Hepatocyte (in vitro differentiated cells): Measurements from ENCODE around the gene OTOG. TPM values are rescaled to one million over a fixed set of nuclear protein-coding genes. Genes with fewer than 3 reads are reported as not detected.

ENCODE experiments used
- DNase-seq: peaks from one replicate; pipeline ENCODE4 v3.0.0-alpha.2; 2016; ENCODE audit warnings: low spot score
- H2AFZ ChIP-seq: fragments of 200-600 bp; sonication (generic); 2 replicates; pipeline ENCODE4 v1.6.0; 2016; ENCODE audit warnings: antibody characterized with exemption, mild to moderate bottlenecking
- H3K27ac ChIP-seq: fragments of 200-600 bp; sonication (generic); 2 replicates; pipeline ENCODE4 v1.5.1; 2016; ENCODE audit warnings: mild to moderate bottlenecking
- H3K27me3 ChIP-seq: fragments of 200-600 bp; sonication (generic); 2 replicates; pipeline ENCODE4 v1.6.1; 2016
- H3K36me3 ChIP-seq: fragments of 200-600 bp; sonication (generic); replicated peaks from 2 replicates; pipeline ENCODE4 v1.5.1; 2016; ENCODE audit warnings: low read depth; ENCODE audit not compliant: insufficient read depth
- H3K4me1 ChIP-seq: fragments of 200-600 bp; sonication (generic); 2 replicates; pipeline ENCODE4 v1.5.1; 2016; ENCODE audit warnings: mild to moderate bottlenecking, moderate library complexity; ENCODE audit not compliant: insufficient read depth
- H3K4me2 ChIP-seq: fragments of 200-600 bp; sonication (generic); 2 replicates; pipeline ENCODE4 v1.6.0; 2016
- H3K4me3 ChIP-seq: fragments of 200-600 bp; sonication (generic); 2 replicates; pipeline ENCODE4 v1.5.1; 2016; ENCODE audit warnings: mild to moderate bottlenecking
- H3K79me2 ChIP-seq: fragments of 200-600 bp; sonication (generic); 2 replicates; pipeline ENCODE4 v1.6.0; 2017; ENCODE audit warnings: mild to moderate bottlenecking
- H3K9me2 ChIP-seq: fragments of 200-600 bp; sonication (generic); replicated peaks from 2 replicates; pipeline ENCODE4 v1.6.0; 2017; ENCODE audit warnings: mild to moderate bottlenecking; ENCODE audit not compliant: insufficient read depth
- H3K9me3 ChIP-seq: fragments of 200-600 bp; sonication (generic); 2 replicates; pipeline ENCODE4 v1.5.1; 2016; ENCODE audit warnings: low read depth, mild to moderate bottlenecking
- H4K20me1 ChIP-seq: fragments of 200-600 bp; sonication (generic); 2 replicates; pipeline ENCODE4 v1.6.0; 2016; ENCODE audit warnings: mild to moderate bottlenecking; ENCODE audit not compliant: insufficient read depth, poor library complexity, severe bottlenecking
- CTCF ChIP-seq: fragments of 200-600 bp; sonication (generic); IDR thresholded peaks from 2 replicates; pipeline ENCODE4 v1.5.1; 2016; ENCODE audit warnings: antibody characterized with exemption, mild to moderate bottlenecking; ENCODE audit not compliant: poor library complexity
- EZH2 ChIP-seq: fragments of 200-600 bp; sonication (generic); IDR thresholded peaks from 2 replicates; pipeline ENCODE4 v1.6.1; 2016; ENCODE audit warnings: antibody characterized with exemption, mild to moderate bottlenecking, borderline replicate concordance
- EZH2phosphoT487 ChIP-seq: fragments of 200-600 bp; sonication (generic); IDR thresholded peaks from one replicate; pipeline ENCODE4 v1.6.1; 2018; ENCODE audit warnings: antibody characterized with exemption, mild to moderate bottlenecking, low read depth, moderate library complexity; ENCODE audit not compliant: unreplicated experiment, severe bottlenecking
- WGBS: methylation state at CpG from one replicate; pipeline ENCODE4 v1.1.6; 2016; ENCODE audit warnings: low lambda C conversion rate; ENCODE audit errors: missing lambda C conversion rate; 5-methylcytosine and 5-hydroxymethylcytosine counted together
- polyA plus RNA-seq: library from polyadenylated mRNA; unstranded; fragments of >200 nt; fragmentation: Nextera tagmentation; extraction: Ambion mirVana; gene quantifications from 2 replicates; pipeline ENCODE4 v1.2.1, GENCODE V29; 2016
- total RNA-seq: library from RNA; depleted of rRNA; stranded (reverse); fragments of >200 nt; gene quantifications from 2 replicates; pipeline ENCODE4 v1.2.3, GENCODE V29; 2014

OTOG gene
- total and polyA plus RNA-seq, 2 experiments from 2014 or later: 0.27 to 2.0 TPM

GRCh38 chr11:17535488-17535887, 11.6 kb upstream of the OTOG start:
- Histone ChIP-seq H3K27me3 (no peaks in the 10 kb centered on the region), H3K4me1 (peaks cover 49% of the 10 kb centered on the region), H3K36me3 (no peaks in the 10 kb centered on the region), H2AFZ (no peak overlapping the region), H3K79me2 (peaks cover 63% of the 10 kb centered on the region), H3K9me3 (no peaks in the 10 kb centered on the region), H4K20me1 (peaks cover 17% of the 10 kb centered on the region), H3K4me3 (no peak overlapping the region), H3K9me2 (no peaks in the 10 kb centered on the region), H3K4me2 (no peak overlapping the region), H3K27ac (no peak overlapping the region)
- no peak for DNase-seq
- 89% methylated on average over 3 of the region's 3 CpGs for WGBS
- TF ChIP-seq CTCF (no peak), EZH2phosphoT487 (no peak), EZH2 (no peak)

GRCh38 chr11:17537261-17537660, 9.8 kb upstream of the OTOG start:
- Histone ChIP-seq H3K4me2 (no peak overlapping the region), H3K27ac (peak overlapping the region; percentile 55), H3K9me2 (no peaks in the 10 kb centered on the region), H3K4me1 (peaks cover 46% of the 10 kb centered on the region), H3K4me3 (no peak overlapping the region), H2AFZ (no peak overlapping the region), H3K36me3 (no peaks in the 10 kb centered on the region), H3K79me2 (peaks cover 68% of the 10 kb centered on the region), H3K27me3 (no peaks in the 10 kb centered on the region), H4K20me1 (peaks cover 17% of the 10 kb centered on the region), H3K9me3 (no peaks in the 10 kb centered on the region)
- TF ChIP-seq EZH2 (no peak), CTCF (no peak), EZH2phosphoT487 (no peak)
- 91% methylated on average over 8 of the region's 8 CpGs for WGBS
- DNase-seq: no peak

- peaks cover 74% of the 10 kb centered on the region for H3K79me2 ChIP-seq
- TF ChIP-seq EZH2: no peak
- TF ChIP-seq EZH2phosphoT487: no peak
- TF ChIP-seq CTCF: no peak
- peaks cover 17% of the 10 kb centered on the region for H4K20me1 ChIP-seq
- H3K27me3 ChIP-seq: no peaks in the 10 kb centered on the region
- no peak overlapping the region for H2AFZ ChIP-seq
- no peak overlapping the region for H3K27ac ChIP-seq
- no peaks in the 10 kb centered on the region for H3K9me3 ChIP-seq
- H3K4me2 ChIP-seq: peak overlapping the region; percentile 15
- peaks cover 41% of the 10 kb centered on the region for H3K4me1 ChIP-seq
- no peak for DNase-seq
- H3K36me3 ChIP-seq: no peaks in the 10 kb centered on the region
- H3K4me3 ChIP-seq: no peak overlapping the region
- no peaks in the 10 kb centered on the region for H3K9me2 ChIP-seq
- WGBS: 93% methylated on average over 1 of the region's 1 CpG
These were observed 9.0 kb upstream of the OTOG start for GRCh38 chr11:17538054-17538453.

GRCh38 chr11:17538731-17539130, 8.3 kb upstream of the OTOG start:
- Histone ChIP-seq H3K4me2 (peak overlapping the region; percentile 15), H3K4me3 (no peak overlapping the region), H4K20me1 (peaks cover 17% of the 10 kb centered on the region), H3K27ac (no peak overlapping the region), H3K4me1 (peaks cover 35% of the 10 kb centered on the region), H3K9me2 (no peaks in the 10 kb centered on the region), H3K27me3 (no peaks in the 10 kb centered on the region), H3K9me3 (no peaks in the 10 kb centered on the region), H3K36me3 (no peaks in the 10 kb centered on the region), H2AFZ (no peak overlapping the region), H3K79me2 (peaks cover 79% of the 10 kb centered on the region)
- 80% methylated on average over 3 of the region's 3 CpGs for WGBS
- no peak for DNase-seq
- TF ChIP-seq EZH2phosphoT487 (no peak), CTCF (peak; percentile 2)
